Measurements from ENCODE around the gene VSTM1.
"Not testable (repeated sequence)": the region's sequence is repeated elsewhere in the genome, so short reads cannot be mapped to it uniquely, and the experiment has no call there.

Gene VSTM1

GRCh38 chr19:54073829-54074228, 10.1 kb upstream of the VSTM1 start:
- no peak for DNase-seq (ENCODE audit: low spot score)

GRCh38 chr19:54069470-54069869, 5.8 kb upstream of the VSTM1 start:
- no peak for DNase-seq (ENCODE audit: low spot score)

- DNase-seq (ENCODE audit: low spot score): no peak
Observed at GRCh38 chr19:54062643-54063042, 1.1 kb downstream of the VSTM1 start.

- no peak for DNase-seq (ENCODE audit: low spot score)
Observed at GRCh38 chr19:54047616-54048015, 16.1 kb downstream of the VSTM1 start.

- no peak for DNase-seq (ENCODE audit: low spot score)
Observed at GRCh38 chr19:54045771-54046170, 17.9 kb downstream of the VSTM1 start.

- DNase-seq (ENCODE audit: low spot score): no peak
Observed at GRCh38 chr19:54042989-54043388, 20.7 kb downstream of the VSTM1 start.

- DNase-seq (ENCODE audit: low spot score): peak; percentile 85
Observed at GRCh38 chr19:54041969-54042606, 21.6 kb downstream of the VSTM1 start.

GRCh38 chr19:54040003-54040402, 23.7 kb downstream of the VSTM1 start:
- no peak for DNase-seq (ENCODE audit: low spot score)

GRCh38 chr19:54036542-54036941, 27.2 kb downstream of the VSTM1 start:
- not testable (repeated sequence) for DNase-seq (ENCODE audit: low spot score)

- peak; percentile 68 for DNase-seq (ENCODE audit: low spot score)
Observed at GRCh38 chr19:54035215-54036178, 28.2 kb downstream of the VSTM1 start.

- no peak for DNase-seq (ENCODE audit: low spot score)
Observed at GRCh38 chr19:54030895-54031586, 32.7 kb downstream of the VSTM1 start.

- DNase-seq (ENCODE audit: low spot score): peak; percentile 58
Observed at GRCh38 chr19:54029930-54030490, 33.7 kb downstream of the VSTM1 start.

- no peak for DNase-seq (ENCODE audit: low spot score)
Observed at GRCh38 chr19:54029301-54029700, 34.4 kb downstream of the VSTM1 start.

- no peak for DNase-seq (ENCODE audit: low spot score)
Observed at GRCh38 chr19:54026656-54027055, 37.0 kb downstream of the VSTM1 start.

- DNase-seq (ENCODE audit: low spot score): peak; percentile 14
Observed at GRCh38 chr19:54024660-54025059, 39.0 kb downstream of the VSTM1 start.

- DNase-seq (ENCODE audit: low spot score): no peak
Observed at GRCh38 chr19:54023191-54023590, 40.5 kb downstream of the VSTM1 start.

- no peak for DNase-seq (ENCODE audit: low spot score)
Observed at GRCh38 chr19:54021932-54022331, 41.8 kb downstream of the VSTM1 start.

- no peak for DNase-seq (ENCODE audit: low spot score)
Observed at GRCh38 chr19:54021363-54021762, 42.3 kb downstream of the VSTM1 start.

GRCh38 chr19:54017261-54017660, 46.4 kb downstream of the VSTM1 start:
- DNase-seq (ENCODE audit: low spot score): peak; percentile 39

GRCh38 chr19:54014920-54015560, 48.7 kb downstream of the VSTM1 start:
- no peak for DNase-seq (ENCODE audit: low spot score)

GRCh38 chr19:54013866-54014265, 49.8 kb downstream of the VSTM1 start:
- DNase-seq (ENCODE audit: low spot score): no peak

All from kidney tubule cell (primary cell).